Keratinocyte (primary cell): ENCODE measurements around the gene RNF121. TPM values are rescaled to one million over a fixed set of nuclear protein-coding genes. Genes with fewer than 3 reads are reported as not detected.

ENCODE experiments used
- DNase-seq: peaks from one replicate; pipeline ENCODE4 v3.0.0-alpha.2; 2011; ENCODE audit warnings: low read depth, missing footprints, low spot score
- FAIRE-seq: peaks from 2 replicates; lab custom pipeline; 2011; peaks lifted over from hg19 to GRCh38; lab: Jason Lieb, UNC
- H2AFZ ChIP-seq: 2 replicates; pipeline ENCODE4 v1.6.0; 2012; ENCODE audit warnings: low read length, control low read depth, inconsistent platforms; ENCODE audit not compliant: control insufficient read depth
- H3K27ac ChIP-seq: 2 replicates; pipeline ENCODE4 v1.5.1; 2011; ENCODE audit warnings: low read length; ENCODE audit not compliant: control insufficient read depth, insufficient read depth
- H3K27me3 ChIP-seq: 3 replicates; pipeline ENCODE4 v1.6.0; 2011; ENCODE audit warnings: low read length; ENCODE audit not compliant: control insufficient read depth, insufficient read depth; ENCODE audit errors: extremely low read depth
- H3K36me3 ChIP-seq, 2 experiments: 2 replicates in 1 of 2; 3 replicates in 1 of 2; pipeline ENCODE4 v1.5.1; 2011; ENCODE audit warnings: low read length in 2 of 2, mild to moderate bottlenecking in 1 of 2; ENCODE audit not compliant: control insufficient read depth in 2 of 2, insufficient read depth in 2 of 2; ENCODE audit errors: extremely low read depth in 1 of 2
- H3K4me1 ChIP-seq: 3 replicates; pipeline ENCODE4 v1.5.1; 2011; ENCODE audit warnings: low read length; ENCODE audit not compliant: control insufficient read depth, insufficient read depth; ENCODE audit errors: extremely low read depth
- H3K4me2 ChIP-seq: 3 replicates; pipeline ENCODE4 v1.6.0; 2011; ENCODE audit warnings: low read depth, low read length; ENCODE audit not compliant: control insufficient read depth, insufficient read depth; ENCODE audit errors: extremely low read depth
- H3K4me3 ChIP-seq, 3 experiments: fragments of 200-600 bp in 1 of 3; sonication (generic) in 1 of 3; 2 replicates in 2 of 3; 3 replicates in 1 of 3; pipeline ENCODE4 v1.5.1; 2011 to 2016; ENCODE audit warnings: low read length in 3 of 3, mild to moderate bottlenecking in 3 of 3, control low read depth in 2 of 3, inconsistent platforms in 1 of 3, low read depth in 1 of 3, mixed read lengths in 1 of 3, mixed run types in 1 of 3, moderate library complexity in 1 of 3; ENCODE audit not compliant: control insufficient read depth in 2 of 3, insufficient read depth in 2 of 3; ENCODE audit errors: extremely low read depth in 1 of 3
- H3K79me2 ChIP-seq: 2 replicates; pipeline ENCODE4 v1.6.0; 2012; ENCODE audit warnings: low read length; ENCODE audit not compliant: control insufficient read depth, insufficient read depth
- H3K9ac ChIP-seq: 3 replicates; pipeline ENCODE4 v1.6.0; 2011; ENCODE audit warnings: low read length; ENCODE audit not compliant: control insufficient read depth, insufficient read depth; ENCODE audit errors: extremely low read depth
- H3K9me1 ChIP-seq: 3 replicates; pipeline ENCODE4 v1.6.0; 2011; ENCODE audit warnings: low read length; ENCODE audit not compliant: control insufficient read depth, insufficient read depth; ENCODE audit errors: extremely low read depth
- H3K9me3 ChIP-seq: 2 replicates; pipeline ENCODE4 v1.5.1; 2012; ENCODE audit warnings: low read depth, low read length; ENCODE audit not compliant: control insufficient read depth
- H4K20me1 ChIP-seq: 3 replicates; pipeline ENCODE4 v1.6.0; 2011; ENCODE audit warnings: low read length; ENCODE audit not compliant: control insufficient read depth, insufficient read depth; ENCODE audit errors: extremely low read depth
- CTCF ChIP-seq, 3 experiments: IDR thresholded peaks in 1 of 3; conservative IDR thresholded peaks in 1 of 3; optimal IDR thresholded peaks in 1 of 3; 2 replicates in 2 of 3; 3 replicates in 1 of 3; pipeline versions ENCODE3 to v1.5.1; 2011; ENCODE audit warnings: low read length in 3 of 3, mild to moderate bottlenecking in 3 of 3, moderate library complexity in 2 of 3, control low read depth in 1 of 3, inconsistent platforms in 1 of 3; ENCODE audit not compliant: insufficient read depth in 2 of 3; ENCODE audit errors: extremely low read depth in 1 of 3
- EZH2 ChIP-seq: IDR thresholded peaks from one replicate; pipeline ENCODE4 v1.6.1; 2012; ENCODE audit warnings: inconsistent platforms, mild to moderate bottlenecking, low read length, moderate library complexity
- dilution Hi-C: fragments of 300-500 bp; cut with MboI; formaldehyde crosslinking; loops from one replicate; pipeline ENCODE4 v1.7.0; 2020; ENCODE audit warnings: low sequenced_read_pairs; ENCODE audit not compliant: extremely low pct_ligation_motif_present
- polyA plus RNA-seq, 5 experiments: library from polyadenylated mRNA; depleted of rRNA in 3 of 5; stranded (reverse) in 3 of 5; stranded (forward) in 1 of 5; unstranded in 1 of 5; fragments of >200 nt; gene quantifications; 1 replicate in 1 of 5; 2 replicates in 3 of 5; 3 replicates in 1 of 5; pipeline versions ENCODE4 v1.2.1 to v1.2.3, GENCODE V29; 2011 to 2012; ENCODE audit warnings: missing spikeins in 2 of 5, low read depth in 1 of 5, low replicate concordance in 1 of 5

Gene RNF121
- polyA plus RNA-seq, 1 donor (not counting 4 experiments of a cell fraction or from before 2014, with no cell fraction given) = 46.4 TPM

- H2AFZ ChIP-seq = no peak overlapping the region
- H3K79me2 ChIP-seq = peaks cover 8% of the 10 kb centered on the region
- FAIRE-seq (no peak), DNase-seq (no peak)
- no peaks in the 10 kb centered on the region for H3K9me1 ChIP-seq
- H3K4me2 ChIP-seq = no peak overlapping the region
- dilution Hi-C loops = no loop called here
- H4K20me1 ChIP-seq = peaks cover 5% of the 10 kb centered on the region
- no peaks in the 10 kb centered on the region for H3K9me3 ChIP-seq
- H3K9ac ChIP-seq = no peak overlapping the region
- H3K4me1 ChIP-seq = peaks cover 19% of the 10 kb centered on the region
- no peaks in the 10 kb centered on the region for H3K27me3 ChIP-seq
- peaks cover 57 to 59% of the 10 kb centered on the region in 2 experiments for H3K36me3 ChIP-seq
- TF ChIP-seq CTCF (optimal IDR thresholded peaks at IDR 0.05 in 1 of 3, IDR thresholded peaks at IDR 0.05 in 1 of 3, conservative IDR thresholded peaks at IDR 0.05 in 1 of 3; ENCODE audit: extremely low read depth in 1 of 3, insufficient read depth in 2 of 3, low read length in 3 of 3) (peak; percentile 52 to 71 (median 57)), EZH2 (no peak)
- no peak overlapping the region for H3K27ac ChIP-seq
- no peak overlapping the region for H3K4me3 ChIP-seq
These were observed 86.7 kb downstream of the RNF121 start for GRCh38 chr11:72015511-72016061.

GRCh38 chr11:72018171-72018570, 89.3 kb downstream of the RNF121 start:
- dilution Hi-C loops = no loop called here
- no peak overlapping the region for H2AFZ ChIP-seq
- no peak overlapping the region for H3K27ac ChIP-seq
- no peak overlapping the region for H3K9ac ChIP-seq
- no peaks in the 10 kb centered on the region for H3K9me1 ChIP-seq
- no peaks in the 10 kb centered on the region for H3K79me2 ChIP-seq
- H3K27me3 ChIP-seq = no peaks in the 10 kb centered on the region
- no peak for FAIRE-seq
- TF ChIP-seq EZH2 = no peak
- TF ChIP-seq CTCF (optimal IDR thresholded peaks at IDR 0.05 in 1 of 3, IDR thresholded peaks at IDR 0.05 in 1 of 3, conservative IDR thresholded peaks at IDR 0.05 in 1 of 3; ENCODE audit: extremely low read depth in 1 of 3, insufficient read depth in 2 of 3, low read length in 3 of 3) = no peak
- H3K4me1 ChIP-seq = peaks cover 15% of the 10 kb centered on the region
- no peak overlapping the region for H3K4me3 ChIP-seq
- H3K4me2 ChIP-seq = no peak overlapping the region
- no peaks in the 10 kb centered on the region for H3K9me3 ChIP-seq
- peaks cover 5% of the 10 kb centered on the region for H4K20me1 ChIP-seq
- no peak for DNase-seq
- peaks cover 50 to 61% of the 10 kb centered on the region in 2 experiments for H3K36me3 ChIP-seq
